Osteoblast (primary cell): Measurements from ENCODE around the gene FER1L5. TPM values are rescaled to one million over a fixed set of nuclear protein-coding genes. Genes with fewer than 3 reads are reported as not detected.

ENCODE experiments used
- DNase-seq: peaks from one replicate; pipeline ENCODE4 v3.0.0; 2011; ENCODE audit warnings: low spot score, mixed read lengths; ENCODE audit not compliant: insufficient read length; ENCODE audit errors: missing footprints
- H2AFZ ChIP-seq: 2 replicates; pipeline ENCODE4 v1.6.0; 2011; ENCODE audit warnings: mild to moderate bottlenecking, low read length
- H3K27ac ChIP-seq: 2 replicates; pipeline ENCODE4 v1.5.1; 2011; ENCODE audit warnings: mild to moderate bottlenecking, low read depth, low read length, moderate library complexity
- H3K27me3 ChIP-seq: 2 replicates; pipeline ENCODE4 v1.6.0; 2012; ENCODE audit warnings: mild to moderate bottlenecking, control low read depth, inconsistent platforms, low read length, moderate library complexity; ENCODE audit not compliant: insufficient read depth
- H3K36me3 ChIP-seq: 2 replicates; pipeline ENCODE4 v1.5.1; 2011; ENCODE audit warnings: mild to moderate bottlenecking, low read length, control low read depth, moderate library complexity; ENCODE audit not compliant: insufficient read depth
- H3K4me1 ChIP-seq: 2 replicates; pipeline ENCODE4 v1.5.1; 2011; ENCODE audit warnings: mild to moderate bottlenecking, low read length, control low read depth, moderate library complexity; ENCODE audit not compliant: insufficient read depth
- H3K4me2 ChIP-seq: 2 replicates; pipeline ENCODE4 v1.6.0; 2011; ENCODE audit warnings: mild to moderate bottlenecking, low read length; ENCODE audit not compliant: insufficient read depth
- H3K4me3 ChIP-seq: fragments of 200-600 bp; sonication (generic); 3 replicates; pipeline ENCODE4 v1.5.1; 2012; ENCODE audit warnings: mild to moderate bottlenecking, low read length, inconsistent platforms; ENCODE audit not compliant: insufficient read depth
- H3K79me2 ChIP-seq: 2 replicates; pipeline ENCODE4 v1.6.0; 2012; ENCODE audit warnings: mild to moderate bottlenecking, low read length, control low read depth, inconsistent platforms; ENCODE audit not compliant: insufficient read depth
- H3K9me3 ChIP-seq: 2 replicates; pipeline ENCODE4 v1.5.1; 2011; ENCODE audit warnings: low read depth, low read length, control low read depth
- H4K20me1 ChIP-seq: 2 replicates; pipeline ENCODE4 v1.6.0; 2012; ENCODE audit warnings: mild to moderate bottlenecking, low read length, control low read depth; ENCODE audit not compliant: insufficient read depth
- total RNA-seq: library from RNA; depleted of rRNA; stranded (reverse); fragments of >200 nt; gene quantifications from 2 replicates; pipeline ENCODE4 v1.2.3, GENCODE V29; 2012
- TF ChIP-seq, protein P1 (sequence below): IDR thresholded peaks from 2 replicates; pipeline ENCODE4 v1.5.1; 2011; ENCODE audit warnings: mild to moderate bottlenecking, low read depth, low read length, moderate library complexity; ENCODE audit errors: extremely low read depth

FER1L5 gene
- total RNA-seq, 1 donor: 1.1 TPM

DNA sequence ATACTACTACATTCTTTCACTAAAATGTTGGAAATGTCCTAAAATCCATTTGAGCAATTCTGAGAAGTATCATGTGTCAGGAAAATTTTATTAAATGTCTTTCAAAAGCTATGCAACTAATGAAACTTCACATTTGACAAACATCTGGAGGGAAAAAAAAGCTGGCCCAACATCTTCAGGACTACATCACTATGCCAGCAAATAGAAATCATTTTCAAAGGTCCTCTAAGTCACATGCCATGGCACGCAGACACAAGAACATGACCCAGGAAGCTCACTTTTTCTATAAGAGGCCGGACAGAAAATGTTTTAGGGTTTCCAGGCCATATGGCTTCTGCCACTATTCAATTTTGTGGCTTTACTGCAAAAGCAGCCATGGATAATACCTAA, 16.0 kb upstream of the FER1L5 start:
- H3K27me3 ChIP-seq: no peaks in the 10 kb centered on the region
- H3K4me1 ChIP-seq: peaks cover 19% of the 10 kb centered on the region
- peaks cover 37% of the 10 kb centered on the region for H3K36me3 ChIP-seq
- H3K4me3 ChIP-seq: no peak overlapping the region
- peaks cover 11% of the 10 kb centered on the region for H4K20me1 ChIP-seq
- no peak overlapping the region for H2AFZ ChIP-seq
- TF ChIP-seq, protein P1, sequence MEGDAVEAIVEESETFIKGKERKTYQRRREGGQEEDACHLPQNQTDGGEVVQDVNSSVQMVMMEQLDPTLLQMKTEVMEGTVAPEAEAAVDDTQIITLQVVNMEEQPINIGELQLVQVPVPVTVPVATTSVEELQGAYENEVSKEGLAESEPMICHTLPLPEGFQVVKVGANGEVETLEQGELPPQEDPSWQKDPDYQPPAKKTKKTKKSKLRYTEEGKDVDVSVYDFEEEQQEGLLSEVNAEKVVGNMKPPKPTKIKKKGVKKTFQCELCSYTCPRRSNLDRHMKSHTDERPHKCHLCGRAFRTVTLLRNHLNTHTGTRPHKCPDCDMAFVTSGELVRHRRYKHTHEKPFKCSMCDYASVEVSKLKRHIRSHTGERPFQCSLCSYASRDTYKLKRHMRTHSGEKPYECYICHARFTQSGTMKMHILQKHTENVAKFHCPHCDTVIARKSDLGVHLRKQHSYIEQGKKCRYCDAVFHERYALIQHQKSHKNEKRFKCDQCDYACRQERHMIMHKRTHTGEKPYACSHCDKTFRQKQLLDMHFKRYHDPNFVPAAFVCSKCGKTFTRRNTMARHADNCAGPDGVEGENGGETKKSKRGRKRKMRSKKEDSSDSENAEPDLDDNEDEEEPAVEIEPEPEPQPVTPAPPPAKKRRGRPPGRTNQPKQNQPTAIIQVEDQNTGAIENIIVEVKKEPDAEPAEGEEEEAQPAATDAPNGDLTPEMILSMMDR: no peak
- peak overlapping the region; percentile 72 for H3K27ac ChIP-seq
- H3K4me2 ChIP-seq: peak overlapping the region; percentile 52
- H3K79me2 ChIP-seq: peaks cover 52% of the 10 kb centered on the region
- DNase-seq: no peak
- no peaks in the 10 kb centered on the region for H3K9me3 ChIP-seq

DNA sequence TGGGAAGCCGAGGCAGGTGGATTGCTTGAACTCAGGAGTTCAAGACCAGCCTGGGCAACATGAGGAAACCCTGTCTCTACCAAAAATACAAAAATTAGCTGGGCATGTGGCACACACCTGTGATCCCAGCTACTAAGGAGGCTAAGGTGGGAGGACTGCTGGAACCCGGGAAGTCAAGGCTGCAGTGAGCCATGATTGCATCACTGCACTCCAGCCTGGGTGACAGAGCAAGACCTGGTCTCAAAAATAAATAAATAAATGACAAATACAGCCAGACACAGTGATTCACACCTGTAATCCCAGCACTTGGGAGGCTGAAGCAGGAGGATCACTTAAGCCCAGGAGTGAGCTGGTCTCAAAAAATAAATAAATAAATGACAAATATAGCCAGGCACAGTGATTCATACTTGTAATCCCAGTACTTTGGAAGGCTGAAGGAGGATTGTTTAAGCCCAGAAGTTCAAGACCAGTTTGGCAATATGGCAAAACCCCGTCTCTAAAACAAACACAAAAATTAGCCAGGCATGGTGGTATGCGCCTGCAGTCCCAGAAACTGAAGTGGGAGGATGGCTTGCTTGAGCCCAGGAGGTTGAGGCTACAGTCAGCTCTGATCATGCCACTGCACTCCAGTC, 10.6 kb upstream of the FER1L5 start:
- H2AFZ ChIP-seq: no peak overlapping the region
- H3K79me2 ChIP-seq: peaks cover 63% of the 10 kb centered on the region
- H3K4me1 ChIP-seq: peaks cover 23% of the 10 kb centered on the region
- TF ChIP-seq, protein P1: no peak
- peak overlapping the region; percentile 4 for H3K4me2 ChIP-seq
- H3K4me3 ChIP-seq: no peak overlapping the region
- H3K27ac ChIP-seq: peak overlapping the region; percentile 1
- no peaks in the 10 kb centered on the region for H3K27me3 ChIP-seq
- peaks cover 42% of the 10 kb centered on the region for H3K36me3 ChIP-seq
- H4K20me1 ChIP-seq: peaks cover 11% of the 10 kb centered on the region
- no peak for DNase-seq
- H3K9me3 ChIP-seq: no peaks in the 10 kb centered on the region

DNA sequence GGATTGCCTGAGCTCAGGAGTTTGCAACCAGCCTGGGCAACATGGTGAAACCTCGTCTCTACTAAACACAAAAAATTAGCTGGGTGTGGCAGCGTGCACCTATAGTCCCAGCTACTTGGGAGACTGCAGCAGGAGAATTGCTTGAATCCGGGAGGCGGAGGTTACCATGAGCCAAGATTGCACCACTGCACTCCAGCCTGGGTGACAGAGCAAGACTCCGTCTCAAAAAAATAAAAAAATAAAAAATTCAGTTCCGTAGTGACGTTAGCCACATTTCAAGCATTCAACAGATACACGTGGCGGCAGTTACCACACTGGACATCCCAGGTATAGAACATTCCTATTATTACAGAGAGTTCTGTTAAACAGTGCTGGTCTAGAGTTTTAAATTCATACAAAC, 8.9 kb upstream of the FER1L5 start:
- Histone ChIP-seq H3K36me3 (peaks cover 35% of the 10 kb centered on the region), H3K9me3 (no peaks in the 10 kb centered on the region), H3K4me2 (no peak overlapping the region), H3K79me2 (peaks cover 61% of the 10 kb centered on the region), H3K4me3 (no peak overlapping the region), H3K27me3 (no peaks in the 10 kb centered on the region), H4K20me1 (peaks cover 11% of the 10 kb centered on the region), H2AFZ (no peak overlapping the region), H3K27ac (no peak overlapping the region), H3K4me1 (peaks cover 32% of the 10 kb centered on the region)
- TF ChIP-seq, protein P1: no peak
- no peak for DNase-seq

DNA sequence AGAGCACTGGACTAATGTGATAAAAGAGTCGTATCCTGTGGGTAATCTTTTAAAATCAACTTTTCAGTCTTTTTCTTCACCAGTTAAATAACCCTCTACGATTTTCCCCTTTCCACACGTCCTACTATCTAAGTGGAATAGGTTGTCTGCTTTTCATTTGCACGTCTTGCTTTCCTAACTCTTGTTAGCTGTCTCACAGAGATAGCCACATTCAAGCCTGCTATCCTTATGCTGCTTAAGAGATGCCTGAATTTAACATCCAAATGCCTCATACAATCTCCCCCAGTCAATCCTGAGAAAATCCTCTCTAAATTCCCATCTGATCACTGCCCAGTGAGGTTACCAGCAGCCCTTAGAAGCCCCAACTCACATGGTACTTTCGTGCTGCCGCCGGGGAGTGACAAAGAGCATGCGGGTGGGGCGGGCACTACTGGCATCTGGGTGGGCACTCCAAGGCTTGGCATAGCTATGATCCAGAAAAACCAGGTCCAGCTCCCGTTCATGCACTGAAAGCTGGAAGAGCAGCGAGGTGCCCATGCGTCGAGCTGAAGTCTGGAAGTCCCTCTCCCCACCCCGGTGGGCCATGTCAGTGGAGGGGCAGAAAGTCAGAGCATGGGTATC, 5.9 kb upstream of the FER1L5 start:
- Histone ChIP-seq H3K4me3 (peak overlapping the region; percentile 92), H3K9me3 (no peaks in the 10 kb centered on the region), H3K27ac (peak overlapping the region; percentile 95), H3K79me2 (peaks cover 46% of the 10 kb centered on the region), H3K4me1 (peaks cover 34% of the 10 kb centered on the region), H4K20me1 (no peaks in the 10 kb centered on the region), H3K4me2 (peak overlapping the region; percentile 99), H2AFZ (no peak overlapping the region), H3K27me3 (no peaks in the 10 kb centered on the region), H3K36me3 (peaks cover 14% of the 10 kb centered on the region)
- TF ChIP-seq, protein P1: no peak
- DNase-seq: peak; percentile 19
